Measurements from ENCODE around the gene NOTUM.

Gene NOTUM

DNA sequence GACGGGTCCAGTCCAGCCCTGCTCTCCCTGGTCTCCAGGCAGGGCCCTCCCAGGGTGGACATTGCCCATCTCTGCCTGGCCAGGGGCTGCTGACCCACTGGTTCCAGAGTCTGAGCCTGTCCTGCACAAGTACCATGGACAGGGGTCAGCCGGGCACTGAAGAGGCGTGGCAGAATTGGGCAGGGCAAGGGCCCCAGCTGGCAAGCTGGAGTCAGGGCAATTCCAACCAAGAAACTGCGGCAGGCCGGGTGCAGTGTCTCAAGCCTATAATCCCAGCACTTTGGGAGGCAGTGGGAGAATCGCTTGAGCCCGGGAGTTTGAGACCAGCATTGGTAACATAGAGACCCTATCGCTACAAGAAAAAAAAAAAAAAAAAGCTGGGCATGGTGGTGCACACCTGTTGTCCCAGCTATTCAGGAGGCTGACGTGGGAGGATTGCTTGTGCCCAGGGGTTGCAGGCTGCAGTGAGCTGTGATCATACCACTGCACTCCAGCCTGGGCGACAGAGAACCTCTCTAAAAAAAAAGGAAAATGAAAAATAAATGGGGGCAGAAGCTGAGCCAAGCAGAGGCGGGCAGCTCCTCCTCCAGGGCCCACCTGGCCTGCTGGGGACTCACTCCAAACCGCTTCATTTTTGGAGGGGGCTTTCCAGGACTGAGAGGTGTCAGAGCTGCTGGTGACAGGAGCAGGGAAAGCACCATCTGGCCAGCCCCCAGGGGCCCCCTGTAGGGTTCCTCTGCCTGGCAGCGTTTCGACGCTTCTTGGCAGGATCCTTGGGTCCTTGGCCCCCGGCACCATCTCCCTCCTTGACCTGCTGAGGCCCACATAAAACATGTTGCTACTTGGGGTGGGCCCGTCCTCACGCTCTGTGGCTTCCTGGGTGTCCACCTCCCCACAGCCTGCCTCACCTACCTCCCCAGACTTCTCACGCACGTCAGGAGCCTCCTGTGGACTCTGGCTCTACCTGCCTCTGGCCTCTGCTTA, 30.6 kb downstream of the NOTUM start:
- intact Hi-C loops (cut with DNase I) = no loop called here
- no peak for DNase-seq

DNA sequence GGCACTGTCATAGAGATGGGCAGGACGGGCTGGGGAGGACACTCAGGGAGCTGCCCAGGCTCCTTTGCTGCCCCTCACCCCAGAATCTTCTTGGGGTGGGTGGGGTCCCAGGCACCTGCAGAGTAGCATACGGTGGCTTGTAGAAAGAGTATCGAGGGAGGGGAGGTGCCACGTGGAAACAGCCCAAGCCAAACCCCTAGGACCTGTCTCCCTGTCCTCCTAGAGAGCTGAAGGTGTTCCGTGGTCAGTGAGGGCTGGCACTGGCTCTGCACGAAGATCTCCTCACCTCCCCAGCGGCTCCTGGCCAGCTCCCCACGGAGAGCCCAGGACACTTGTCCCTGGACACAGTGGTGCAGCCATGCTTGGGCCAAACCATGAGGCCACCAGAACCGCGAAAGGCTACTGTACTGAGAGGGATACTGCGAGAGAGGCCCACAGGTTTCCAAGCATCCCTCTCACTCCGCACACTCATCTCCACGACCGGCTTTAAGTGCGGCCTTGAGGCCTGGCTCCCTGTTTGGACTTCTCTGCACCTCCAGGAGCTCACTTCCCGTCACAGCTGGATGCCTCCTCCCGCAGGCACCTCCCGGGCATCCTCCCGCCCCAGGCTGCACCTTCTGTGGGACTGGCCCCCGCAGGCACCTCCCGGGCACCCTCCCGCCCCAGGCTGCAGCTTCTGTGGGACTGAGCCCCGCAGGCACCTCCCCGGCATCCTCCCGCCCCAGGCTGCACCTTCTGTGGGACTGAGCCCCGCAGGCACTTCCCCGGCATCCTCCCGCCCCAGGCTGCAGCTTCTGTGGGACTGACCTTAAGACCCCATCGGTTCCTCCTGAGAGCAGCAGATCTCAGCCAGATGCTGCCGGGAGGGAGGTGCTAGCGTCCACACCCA, 31.5 kb downstream of the NOTUM start:
- DNase-seq = no peak
- intact Hi-C loops (cut with DNase I) = no loop called here

DNA sequence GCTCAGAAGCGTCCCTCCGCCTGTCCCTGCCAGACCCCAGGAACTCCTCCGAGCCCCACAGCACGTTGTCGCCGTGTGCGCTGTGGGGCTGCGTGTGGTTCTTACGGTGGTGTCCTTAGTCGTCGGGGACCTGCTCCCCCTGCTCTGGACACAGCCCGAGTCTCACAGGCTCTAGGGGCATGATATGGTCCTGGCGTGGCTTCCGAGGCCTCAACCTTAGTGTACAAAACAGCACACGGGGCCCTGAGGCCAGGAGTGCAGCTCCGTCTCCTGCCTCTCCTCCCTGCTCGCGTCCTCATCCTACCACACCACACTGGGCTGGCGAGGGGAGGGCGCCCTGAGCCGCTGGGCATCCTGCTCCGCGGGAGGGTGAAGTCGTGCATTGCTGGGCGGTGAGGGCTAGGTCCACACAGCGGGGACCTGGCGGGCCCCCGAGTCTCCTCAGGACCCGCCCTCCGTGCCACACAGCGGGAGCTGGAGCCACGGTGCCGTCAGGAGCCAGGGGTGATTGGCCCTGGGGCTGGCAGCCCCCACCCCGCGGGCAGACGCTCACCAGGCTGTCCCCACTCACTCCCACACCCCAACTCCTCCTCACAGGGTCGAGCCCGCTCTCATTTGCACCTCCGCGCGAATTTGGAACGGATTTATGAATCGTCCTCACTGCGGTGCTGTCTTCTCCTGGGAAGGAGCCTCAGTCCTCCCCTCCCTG, 32.3 kb downstream of the NOTUM start:
- DNase-seq = no peak
- intact Hi-C loops (cut with DNase I) = no loop called here

DNA sequence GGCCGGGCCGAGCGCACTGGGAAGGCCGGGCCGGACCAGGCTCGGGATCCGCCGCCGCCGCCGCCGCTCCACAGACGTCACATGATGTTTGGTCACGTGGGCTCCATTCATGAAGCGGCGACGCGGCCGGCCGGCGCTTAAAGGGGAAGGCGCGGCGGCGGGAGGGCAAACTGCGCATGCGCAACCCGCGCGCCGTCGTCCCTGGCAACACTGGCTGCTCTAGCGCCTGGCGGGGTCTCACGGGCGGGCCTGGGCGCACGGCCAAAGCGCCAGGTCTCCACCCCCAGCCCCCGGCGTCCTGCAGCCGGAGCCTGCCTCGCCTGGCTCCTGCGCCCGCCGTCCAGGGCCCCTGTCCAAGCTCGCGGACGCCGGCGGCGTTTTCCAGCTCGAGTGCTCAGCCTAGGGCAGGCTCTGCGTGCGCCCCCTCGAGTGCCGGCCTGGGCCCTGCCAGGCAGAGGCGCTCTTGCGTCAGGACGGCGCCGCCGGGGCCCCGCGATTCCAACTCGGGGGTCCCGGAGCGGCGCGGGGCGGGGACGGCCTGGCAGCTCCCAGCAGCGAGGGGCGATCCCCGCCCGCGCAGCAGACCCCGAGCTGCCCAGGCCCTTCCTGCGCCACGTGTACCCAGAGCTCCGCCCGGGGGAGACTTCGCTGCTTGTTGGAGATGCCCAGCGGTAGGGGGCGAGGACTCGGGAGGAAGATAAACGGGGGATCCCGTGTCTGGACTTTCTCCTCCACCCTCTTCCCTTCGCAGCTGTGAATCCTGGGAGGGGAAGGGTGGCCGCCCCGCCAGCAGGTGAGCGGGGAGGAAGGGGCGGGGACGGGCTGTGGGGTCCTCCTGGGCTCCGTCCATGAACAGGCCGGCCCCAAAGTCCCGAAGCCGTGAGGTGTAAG, 33.1 kb downstream of the NOTUM start, which contains the start of gene MAFG:
TSS of gene MAFG (minus strand) at position 83 of the 891 bp plus-strand sequence. CDS start 4,550 bp downstream, outside the sequence.
- intact Hi-C loops (cut with DNase I) = no loop called here

DNA sequence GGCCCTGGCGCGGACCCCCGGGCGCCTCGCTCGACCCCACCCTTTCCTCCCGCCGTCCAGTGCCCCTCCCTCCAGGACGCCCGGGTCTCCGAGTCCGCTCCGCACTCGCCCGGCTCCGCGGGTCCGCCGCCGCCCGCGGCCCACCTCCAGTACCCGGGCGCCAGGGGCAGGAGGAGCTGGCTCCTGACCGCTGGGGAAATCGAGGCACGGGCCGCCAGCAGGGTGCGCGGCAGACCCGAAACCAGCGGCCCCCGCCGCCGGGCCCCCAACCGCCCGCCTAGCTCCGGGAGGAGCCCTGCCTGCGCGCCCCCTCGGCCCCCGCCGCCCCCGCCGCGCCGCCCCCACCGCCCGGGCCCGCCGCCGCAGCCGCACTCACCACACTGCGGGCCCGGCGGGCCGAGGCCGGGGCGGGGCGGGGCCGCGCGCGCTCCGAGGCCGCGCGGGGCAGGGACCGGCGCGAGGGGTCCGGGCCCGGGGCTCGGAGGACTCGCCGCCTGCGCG, 33.8 kb downstream of the NOTUM start:
- intact Hi-C loops (cut with DNase I) = no loop called here
- DNase-seq = peak in 1 of 42 donors; percentile 25

More for the DNA sequence above, 33.1 kb downstream of the NOTUM start, which contains the start of gene MAFG:
- DNase-seq = peak; percentile 79 to 97 (median 92)

DNA sequence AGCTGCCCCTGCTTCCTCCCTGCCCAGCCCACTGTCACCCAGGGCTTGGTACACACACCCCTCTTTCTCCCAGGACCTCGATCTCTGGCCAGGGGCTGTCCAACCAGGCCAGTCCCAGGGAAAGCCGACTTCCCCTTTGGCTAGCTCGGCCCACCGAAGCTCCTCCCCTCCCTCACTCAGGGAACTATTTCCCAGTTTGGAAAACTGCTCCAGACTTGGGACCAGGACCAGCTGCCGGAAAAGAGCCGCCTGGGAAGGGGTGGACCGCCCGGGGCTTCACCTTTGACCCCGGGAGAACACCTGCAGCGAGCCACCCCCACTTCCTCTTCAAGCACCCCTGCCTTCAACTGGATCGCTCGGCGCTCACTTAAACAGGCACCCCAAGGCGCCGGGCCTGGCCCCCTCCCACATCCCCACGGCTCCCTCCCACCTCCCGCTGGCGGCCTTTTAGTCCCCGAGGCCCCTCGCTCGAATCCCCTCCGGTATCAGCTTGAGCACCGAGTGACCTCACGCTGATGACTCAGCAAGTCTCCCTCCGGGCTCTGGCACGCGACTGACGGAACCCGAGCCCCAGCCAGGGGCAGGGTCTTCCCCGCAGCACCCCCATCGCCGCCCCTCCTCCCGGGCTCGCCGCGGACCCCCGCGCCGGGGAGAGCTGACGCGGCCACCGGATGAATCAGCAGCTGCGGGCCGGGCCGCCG, 34.4 kb downstream of the NOTUM start:
- peak in 33 of 42 donors; percentile 20 to 77 (median 54) for DNase-seq
- intact Hi-C loops (cut with DNase I) = no loop called here

DNA sequence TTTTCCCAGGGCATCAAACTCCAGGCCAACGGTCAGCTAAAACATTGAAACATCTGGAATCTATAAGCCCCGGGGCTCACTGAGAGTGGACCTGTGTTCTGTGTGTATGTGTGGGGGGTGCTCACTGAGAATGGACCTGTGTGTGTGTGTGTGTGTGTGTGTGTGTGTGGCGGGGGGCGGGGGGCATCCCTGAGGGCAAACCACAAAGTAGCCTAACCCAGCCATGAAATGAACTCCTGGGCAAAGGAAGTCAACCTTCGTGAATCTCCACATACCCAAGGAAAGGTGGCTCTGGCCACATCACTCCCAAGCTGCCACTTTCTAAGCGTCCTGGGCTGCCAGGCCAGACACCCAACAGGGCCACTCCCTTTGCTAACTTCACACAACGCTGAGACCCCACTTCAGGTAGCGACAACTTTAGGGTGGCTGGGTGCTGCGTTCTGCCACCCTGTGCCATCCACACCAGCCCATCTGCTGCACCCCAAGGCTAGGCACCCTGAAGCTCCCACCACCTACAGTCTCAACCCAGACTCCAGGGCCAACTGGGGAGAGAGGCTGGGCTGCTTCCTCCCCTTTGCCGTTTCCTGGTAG, 35.0 kb downstream of the NOTUM start:
- DNase-seq = no peak
- intact Hi-C loops (cut with DNase I) = no loop called here

DNA sequence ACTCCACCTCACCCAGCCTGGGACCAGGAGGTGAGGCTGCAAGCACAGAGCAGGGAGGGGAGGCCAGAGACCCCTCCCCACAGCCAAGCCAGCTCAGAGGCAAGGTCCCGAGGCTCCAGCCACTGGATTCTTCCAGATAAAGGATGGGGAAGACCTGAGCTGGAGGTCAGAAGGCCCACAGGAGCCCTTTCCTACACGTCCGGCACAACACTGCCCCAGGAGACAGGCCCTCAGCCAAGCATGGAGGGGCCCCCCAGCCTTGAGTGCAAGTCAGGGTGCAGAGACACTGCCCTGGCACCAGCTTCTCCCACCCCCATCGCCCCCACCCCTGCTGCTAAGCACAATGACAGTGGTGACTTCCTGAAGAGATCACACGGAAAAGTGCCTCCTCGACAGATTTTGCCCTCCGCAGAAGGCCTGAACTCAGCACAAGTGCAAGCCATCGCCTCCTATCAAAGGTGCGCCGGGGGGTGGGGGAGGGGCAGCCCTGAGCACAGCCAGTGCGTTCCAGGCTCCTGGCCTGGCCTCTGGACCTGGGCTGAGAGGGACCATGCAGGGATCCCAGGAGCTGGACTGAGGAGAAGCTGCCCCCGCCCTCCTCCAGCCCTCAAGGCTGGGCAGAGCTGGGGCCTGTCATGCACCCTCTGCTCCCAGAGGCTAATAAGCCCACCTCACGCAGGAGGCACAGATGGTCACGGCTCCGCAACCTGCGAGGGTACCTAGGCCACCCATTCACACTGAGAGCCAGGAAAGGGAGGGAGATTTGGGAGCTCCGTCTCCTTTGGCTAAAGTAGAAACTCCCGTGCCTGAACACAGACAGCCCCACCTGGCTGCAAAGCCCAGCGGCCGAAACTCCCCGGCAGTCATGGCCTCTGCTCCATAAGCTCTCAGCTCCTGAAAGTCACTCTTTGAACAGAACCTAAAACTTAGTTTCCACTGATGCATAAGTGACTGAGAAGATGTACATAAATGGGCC, 36.1 kb downstream of the NOTUM start:
- intact Hi-C loops (cut with DNase I) = no loop called here

DNA sequence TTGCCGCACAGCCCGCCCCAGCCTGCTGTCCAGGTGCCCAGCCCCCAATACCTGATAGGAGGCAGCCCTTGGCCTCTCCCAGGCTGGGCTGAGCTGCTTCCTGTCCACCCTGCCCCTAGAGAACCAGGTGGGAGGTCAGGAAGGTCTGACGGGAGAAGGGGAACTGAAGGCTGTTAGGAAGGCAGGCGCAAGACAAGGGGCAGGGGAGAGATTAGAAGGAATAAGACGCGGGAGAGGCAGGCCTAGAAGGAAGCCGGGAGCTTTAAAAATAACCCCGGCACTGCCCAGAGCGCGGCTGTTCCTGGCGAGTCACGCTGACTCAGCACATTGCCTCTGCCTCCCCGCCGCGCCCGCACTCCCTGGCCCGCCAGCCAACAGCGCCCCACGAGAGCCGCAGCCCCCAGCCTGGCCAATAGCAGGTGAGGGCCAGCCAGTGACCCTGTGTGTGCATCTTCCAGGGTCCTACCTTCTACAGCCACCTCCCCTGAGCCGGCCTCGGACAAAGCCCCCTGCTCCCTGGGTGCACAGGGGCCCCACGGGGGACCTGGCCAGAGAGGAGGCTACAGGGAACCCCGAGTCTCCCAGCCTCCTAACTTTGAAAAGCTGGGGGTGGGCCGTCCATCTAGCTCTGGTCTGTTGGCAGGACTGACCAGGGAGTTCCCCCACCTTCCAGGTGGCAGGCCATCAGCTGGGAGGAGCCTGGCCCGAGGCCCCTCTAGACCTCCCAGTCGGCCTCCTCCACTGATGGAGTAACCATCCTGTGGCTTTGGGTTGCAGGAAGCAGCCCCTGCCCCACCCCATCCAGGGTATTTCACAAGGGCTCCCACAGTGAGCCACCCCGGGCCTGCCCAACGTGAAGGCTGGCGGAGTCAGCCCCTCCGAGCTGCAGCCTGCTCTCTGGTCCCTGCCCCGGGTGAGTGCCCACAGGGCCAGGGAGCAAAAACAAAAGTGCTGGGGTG, 37.4 kb downstream of the NOTUM start:
- DNase-seq = peak in 40 of 42 donors; percentile 32 to 82 (median 58)
- intact Hi-C loops (cut with DNase I) = no loop called here

More for the DNA sequence above, 36.1 kb downstream of the NOTUM start:
- no peak for DNase-seq

DNA sequence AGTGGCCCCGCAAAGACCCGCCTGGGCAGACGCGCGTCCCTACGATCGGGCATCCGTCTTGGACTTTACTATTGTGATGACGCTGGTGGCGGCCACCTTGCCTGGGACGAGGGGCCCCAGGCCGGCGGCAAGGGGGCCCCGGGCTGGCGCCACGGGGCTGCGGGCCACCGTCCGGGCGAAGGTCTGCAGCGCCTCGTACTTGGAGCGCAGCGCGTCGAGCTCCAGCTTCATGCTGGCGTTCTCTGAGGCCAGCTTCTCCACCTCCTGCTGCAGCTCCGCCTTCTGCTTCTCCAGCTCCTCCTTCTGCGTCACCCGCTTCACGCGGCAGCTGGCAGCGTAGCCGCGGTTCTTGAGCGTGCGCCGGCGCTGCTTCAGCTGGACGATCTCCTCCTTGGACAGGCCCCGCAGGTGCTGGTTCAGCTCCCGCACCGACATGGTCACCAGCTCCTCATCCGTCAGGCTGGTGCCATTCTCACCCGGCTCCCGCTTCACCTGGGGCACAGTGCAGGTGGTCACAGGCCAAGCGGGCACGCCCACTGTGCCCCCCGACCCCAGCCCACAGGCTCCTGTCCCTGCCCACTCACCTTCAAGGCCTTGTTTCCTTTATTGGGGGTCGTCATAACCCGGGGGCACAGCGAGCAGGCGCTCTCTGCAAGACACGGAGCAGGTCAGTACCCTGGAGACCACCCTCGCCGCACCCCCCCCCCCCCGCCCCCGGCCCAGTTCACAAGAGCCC, 38.3 kb downstream of the NOTUM start:
- intact Hi-C loops (cut with DNase I) = no loop called here
- DNase-seq = no peak

DNA sequence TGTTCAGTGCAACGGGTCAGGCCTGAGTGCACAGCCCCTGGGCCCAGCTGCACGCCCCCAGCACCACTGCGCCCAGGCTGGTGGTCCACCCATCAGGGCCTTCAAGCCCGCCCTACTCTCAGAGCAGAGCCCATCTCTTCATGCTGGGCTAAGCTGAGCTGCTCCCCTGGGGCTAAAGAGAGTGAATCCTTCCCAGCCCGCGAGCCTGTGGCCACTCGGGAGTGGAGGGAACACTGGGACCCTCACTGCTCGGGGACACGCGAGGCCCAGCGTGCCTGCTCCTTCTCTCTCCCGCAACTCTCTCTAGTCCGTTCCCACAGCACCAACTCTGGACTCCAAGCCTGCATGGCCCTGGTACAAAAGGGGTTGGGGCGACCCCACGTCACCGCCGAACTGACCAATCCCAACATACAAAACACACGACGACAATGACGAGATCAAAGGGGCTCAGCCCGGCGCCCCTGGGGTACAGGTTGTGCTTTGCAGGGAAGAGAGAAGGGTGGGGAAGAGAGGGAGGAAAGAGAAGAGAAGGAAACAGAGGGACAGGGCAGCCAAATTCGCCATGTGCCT, 38.9 kb downstream of the NOTUM start:
- no peak for DNase-seq
- intact Hi-C loops (cut with DNase I) = no loop called here

DNA sequence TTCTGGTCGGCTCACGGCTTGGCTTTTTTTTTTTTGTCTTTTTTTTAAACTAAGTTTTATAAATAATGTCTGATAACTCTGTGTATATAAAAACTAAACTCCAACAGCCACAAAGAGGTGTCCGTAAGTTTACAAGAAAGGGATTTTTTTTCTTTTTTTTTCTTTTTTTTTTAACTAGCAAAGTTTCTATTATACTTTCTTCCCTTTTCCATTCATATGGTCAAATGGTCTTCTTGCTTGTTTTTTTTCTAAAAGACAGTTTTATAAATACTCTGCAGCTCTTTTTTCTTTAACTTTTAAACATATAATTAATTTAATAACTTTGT, 39.5 kb downstream of the NOTUM start:
- DNase-seq = no peak

DNA sequence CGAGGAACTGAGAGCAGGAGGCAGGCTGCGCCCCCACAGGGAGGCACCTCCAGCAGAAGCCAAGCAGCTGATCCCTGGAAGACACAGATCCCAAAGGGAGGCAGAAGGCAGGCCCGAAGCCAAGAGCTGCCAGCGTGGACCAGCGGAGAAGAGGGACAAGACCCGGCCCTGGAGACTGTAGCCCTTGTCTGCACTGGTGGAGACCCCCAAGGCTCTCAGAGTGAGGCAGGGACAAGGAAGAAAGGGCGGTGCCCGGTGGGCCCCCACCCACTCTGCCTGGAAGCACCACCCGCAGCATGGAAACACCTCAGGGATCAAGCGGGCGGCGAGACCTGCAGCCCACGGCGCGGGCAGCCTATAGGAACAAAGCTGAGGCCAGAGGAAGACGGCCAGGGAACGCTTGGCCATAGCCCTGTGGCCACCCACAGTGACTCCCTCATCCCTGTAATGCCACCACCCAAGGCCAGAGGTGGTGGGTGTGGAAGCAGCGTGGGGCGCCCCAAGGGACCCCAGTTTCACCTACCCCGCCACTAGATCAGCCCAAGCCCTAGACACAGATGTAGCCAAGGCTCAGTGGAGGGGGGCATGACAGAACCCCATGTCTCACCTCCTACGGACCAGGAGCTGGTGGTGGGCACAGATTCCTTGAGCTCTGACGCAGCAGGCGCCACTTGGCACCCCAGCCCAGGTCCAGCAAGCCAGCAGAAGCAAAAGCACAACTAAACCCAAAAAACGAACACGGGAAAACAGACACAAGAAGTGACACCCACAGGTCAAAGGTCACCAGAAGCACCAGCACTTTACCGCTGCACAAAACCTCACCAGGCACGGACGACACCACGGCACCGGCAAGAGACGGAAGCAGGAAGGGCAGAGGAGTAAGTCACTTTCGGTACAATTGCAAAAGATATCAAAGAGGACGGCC, 40.1 kb downstream of the NOTUM start:
- intact Hi-C loops (cut with DNase I) = no loop called here
- DNase-seq = no peak

More for the DNA sequence above, 39.5 kb downstream of the NOTUM start:
- intact Hi-C loops (cut with DNase I) = no loop called here
